ENCODE data around the gene C11orf91. TPM values are rescaled to one million over a fixed set of nuclear protein-coding genes. Genes with fewer than 3 reads are reported as not detected.

Gene C11orf91
- total and polyA plus RNA-seq, 2 donors (not counting 3 experiments of a cell fraction or from before 2014, with no cell fraction given) = 0.94 to 2.1 TPM

DNA sequence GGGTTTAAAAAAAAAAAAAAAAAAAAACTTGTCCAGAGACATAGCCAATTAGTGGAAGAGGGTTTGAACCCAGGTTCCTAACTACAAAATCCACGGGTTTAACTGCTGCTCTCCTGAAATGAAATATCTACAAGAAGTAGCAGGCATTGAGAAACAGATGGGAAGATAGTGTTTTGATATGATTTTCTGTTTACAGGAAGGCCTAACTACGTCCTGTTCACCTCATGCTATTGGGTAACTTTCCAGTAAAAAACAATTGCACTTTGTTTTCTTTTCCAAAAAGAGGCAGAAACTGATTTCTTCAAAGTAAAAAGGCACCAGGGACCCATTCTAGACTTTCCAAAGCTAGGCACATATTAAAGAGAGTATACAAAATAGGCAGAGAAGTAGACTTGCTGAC, 5.9 kb upstream of the C11orf91 start:
- intact Hi-C loops (cut with micrococcal nuclease) = no loop called here
- FAIRE-seq (no peak), DNase-seq (ENCODE audit: low read depth, low spot score) (peak; percentile 69)
- H4K20me1 ChIP-seq (replicated peaks; ENCODE audit: control insufficient read depth, extremely low read depth, insufficient read depth, low read length) = no peaks in the 10 kb centered on the region
- peak overlapping the region; percentile 54 for H3K27ac ChIP-seq (ENCODE audit: insufficient read depth, low read depth, low read length)
- peak overlapping the region; percentile 1 for H3K9ac ChIP-seq (replicated peaks; ENCODE audit: extremely low read depth, insufficient read depth, low read length)
- H3K36me3 ChIP-seq (ENCODE audit: control insufficient read depth in 2 of 2, extremely low read depth in 1 of 2, insufficient read depth in 2 of 2, low read length in 2 of 2) = peaks cover 22 to 27% of the 10 kb centered on the region in 2 experiments
- CTCF ChIA-PET = interaction anchor here (0.8 to 2.5 kb wide), 6 partner anchors 9 to 36 kb away, joined by 3 to 16 read pairs (median 6); no protein-coding TSS in a partner anchor
- H3K4me3 ChIP-seq (replicated peaks in 1 of 3; ENCODE audit: insufficient read depth in 1 of 3, low read depth in 1 of 3, low read length in 3 of 3) = no peak overlapping the region
- dilution Hi-C loops (cut with MboI; ENCODE audit: extremely low pct_ligation_motif_present, low sequenced_read_pairs) = no loop called here
- H2AFZ ChIP-seq (ENCODE audit: low read depth, low read length) = no peak overlapping the region
- no peaks in the 10 kb centered on the region for H3K9me3 ChIP-seq (replicated peaks; ENCODE audit: control insufficient read depth, insufficient read depth, low read length)
- peak overlapping the region; percentile 10 for H3K4me2 ChIP-seq (ENCODE audit: insufficient read depth, low read length)
- no peaks in the 10 kb centered on the region for H3K27me3 ChIP-seq (ENCODE audit: control insufficient read depth in 2 of 2, insufficient read depth in 2 of 2, low read length in 2 of 2)
- H3K4me1 ChIP-seq (ENCODE audit: control insufficient read depth, extremely low read depth, insufficient read depth, low read length) = peaks cover 83% of the 10 kb centered on the region
- TF ChIP-seq EZH2 (IDR thresholded peaks at IDR 0.05; ENCODE audit: borderline replicate concordance, low read depth, low read length, severe bottlenecking) (no peak), GATA2 (IDR thresholded peaks at IDR 0.05; ENCODE audit: insufficient read depth, insufficient read length, low read depth, low read length) (no peak), JUN (IDR thresholded peaks at IDR 0.05; ENCODE audit: borderline replicate concordance, insufficient read depth, insufficient read length, low read depth) (no peak), POLR2AphosphoS5 (IDR thresholded peaks at IDR 0.05; ENCODE audit: insufficient read depth, low read depth, low read length) (no peak), FOS (IDR thresholded peaks at IDR 0.05; ENCODE audit: borderline replicate concordance, insufficient read depth, low read length) (no peak), MAX (IDR thresholded peaks at IDR 0.05; ENCODE audit: insufficient read depth, insufficient read length) (no peak), MYC (IDR thresholded peaks at IDR 0.05; ENCODE audit: low read depth, low read length) (no peak), POLR2A (IDR thresholded peaks at IDR 0.05; ENCODE audit: low read depth, low read length) (no peak)
- TF ChIP-seq, protein P1, sequence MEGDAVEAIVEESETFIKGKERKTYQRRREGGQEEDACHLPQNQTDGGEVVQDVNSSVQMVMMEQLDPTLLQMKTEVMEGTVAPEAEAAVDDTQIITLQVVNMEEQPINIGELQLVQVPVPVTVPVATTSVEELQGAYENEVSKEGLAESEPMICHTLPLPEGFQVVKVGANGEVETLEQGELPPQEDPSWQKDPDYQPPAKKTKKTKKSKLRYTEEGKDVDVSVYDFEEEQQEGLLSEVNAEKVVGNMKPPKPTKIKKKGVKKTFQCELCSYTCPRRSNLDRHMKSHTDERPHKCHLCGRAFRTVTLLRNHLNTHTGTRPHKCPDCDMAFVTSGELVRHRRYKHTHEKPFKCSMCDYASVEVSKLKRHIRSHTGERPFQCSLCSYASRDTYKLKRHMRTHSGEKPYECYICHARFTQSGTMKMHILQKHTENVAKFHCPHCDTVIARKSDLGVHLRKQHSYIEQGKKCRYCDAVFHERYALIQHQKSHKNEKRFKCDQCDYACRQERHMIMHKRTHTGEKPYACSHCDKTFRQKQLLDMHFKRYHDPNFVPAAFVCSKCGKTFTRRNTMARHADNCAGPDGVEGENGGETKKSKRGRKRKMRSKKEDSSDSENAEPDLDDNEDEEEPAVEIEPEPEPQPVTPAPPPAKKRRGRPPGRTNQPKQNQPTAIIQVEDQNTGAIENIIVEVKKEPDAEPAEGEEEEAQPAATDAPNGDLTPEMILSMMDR (IDR thresholded peaks at IDR 0.05; ENCODE audit: extremely low read depth in 1 of 2, insufficient read depth in 1 of 2, low read depth in 1 of 2, low read length in 2 of 2) = no peak
- POLR2A ChIA-PET = interaction anchor here (1.1 to 1.7 kb wide), 3 partner anchors 9 to 30 kb away, joined by 3 to 5 read pairs (median 4); partner anchors contain the start of gene CD59
- peaks cover 58% of the 10 kb centered on the region for H3K79me2 ChIP-seq (ENCODE audit: control insufficient read depth, insufficient read depth, low read length)
- BruUV-seq (replicated peaks) = TSS peak; percentile 0
- no peaks in the 10 kb centered on the region for H3K9me1 ChIP-seq (replicated peaks; ENCODE audit: control insufficient read depth, extremely low read depth, insufficient read depth, low read length)

Measured in endothelial cell of umbilical vein (primary cell).